HepG2 (cell line): ENCODE results near the gene XPO5. TPM values are rescaled to one million over a fixed set of nuclear protein-coding genes. Genes with fewer than 3 reads are reported as not detected.

ENCODE experiments used
- ATAD3A ChIP-seq: sonication (generic); formaldehyde crosslinking; IDR thresholded peaks from 2 replicates; pipeline ENCODE4 v1.4.0; 2020; ENCODE audit warnings: missing genetic modification reagents
- GATA4 ChIP-seq: sonication (generic); IDR thresholded peaks from 2 replicates; pipeline ENCODE4 v1.6.1; 2016; ENCODE audit warnings: antibody characterized with exemption, low read depth, borderline replicate concordance
- KAT2B ChIP-seq: fragments of 150-350 bp; IDR thresholded peaks from 2 replicates; pipeline ENCODE4 v1.6.1; 2014; ENCODE audit warnings: low read depth, low read length, borderline replicate concordance
- KDM5A ChIP-seq: fragments of 200-600 bp; sonication (generic); IDR thresholded peaks from 2 replicates; pipeline ENCODE4 v1.7.0; 2018; ENCODE audit warnings: antibody characterized with exemption, mild to moderate bottlenecking, low read length, borderline replicate concordance
- NCOA2 ChIP-seq: sonication (generic); formaldehyde crosslinking; IDR thresholded peaks from 2 replicates; pipeline ENCODE4 v1.8.0; 2022; ENCODE audit warnings: inconsistent platforms
- SNRNP70 ChIP-seq: fragments of 200-400 bp; formaldehyde crosslinking; IDR thresholded peaks from 2 replicates; pipeline ENCODE4 v1.6.1; 2017; ENCODE audit warnings: mild to moderate bottlenecking, low read depth, low read length, moderate library complexity
- SOX13 ChIP-seq, 3 experiments: fragments of 450-650 bp in 1 of 3; sonication (generic) in 1 of 3; formaldehyde crosslinking in 1 of 3; IDR thresholded peaks in 2 of 3; conservative IDR thresholded peaks in 1 of 3; 2 replicates each; pipeline versions ENCODE4 v1.5.0 to v1.6.1; 2016 to 2020; ENCODE audit warnings: antibody characterized with exemption in 1 of 3, mild to moderate bottlenecking in 1 of 3, missing compliant biosample characterization in 1 of 3, missing genetic modification reagents in 1 of 3, moderate library complexity in 1 of 3
- SP1 ChIP-seq, 2 experiments: fragments of 450-650 bp in 1 of 2; sonication (generic) in 1 of 2; formaldehyde crosslinking in 1 of 2; IDR thresholded peaks; 2 replicates each; pipeline versions ENCODE4 v1.4.0 to v1.6.1; 2016 to 2020; ENCODE audit warnings: missing genetic modification reagents in 1 of 2
- TAF1 ChIP-seq: sonication (generic); formaldehyde crosslinking; IDR thresholded peaks from 2 replicates; pipeline ENCODE4 v1.4.0; 2020; ENCODE audit warnings: missing genetic modification reagents
- TEAD3 ChIP-seq: optimal IDR thresholded peaks from 2 replicates; pipeline ENCODE3; 2016; ENCODE audit warnings: borderline replicate concordance
- ZNF296 ChIP-seq: sonication (generic); formaldehyde crosslinking; conservative IDR thresholded peaks from 2 replicates; pipeline ENCODE4 v1.5.0; 2020; ENCODE audit warnings: mild to moderate bottlenecking, missing genetic modification reagents
- ZNF326 ChIP-seq: sonication (generic); formaldehyde crosslinking; IDR thresholded peaks from 2 replicates; pipeline ENCODE4 v1.4.0; 2020; ENCODE audit warnings: missing genetic modification reagents, borderline replicate concordance
- ZNF530 ChIP-seq: sonication (generic); formaldehyde crosslinking; IDR thresholded peaks from 2 replicates; pipeline ENCODE4 v1.5.0; 2020; ENCODE audit warnings: low read depth, mild to moderate bottlenecking, missing genetic modification reagents
- ZNF567 ChIP-seq: sonication (generic); formaldehyde crosslinking; IDR thresholded peaks from 2 replicates; pipeline ENCODE4 v1.8.1; 2023; ENCODE audit warnings: mild to moderate bottlenecking, missing genetic modification reagents, borderline replicate concordance
- ZNF607 ChIP-seq: sonication (generic); formaldehyde crosslinking; IDR thresholded peaks from 2 replicates; pipeline ENCODE4 v1.5.1; 2020; ENCODE audit warnings: missing genetic modification reagents, mild to moderate bottlenecking, borderline replicate concordance
- ZNF720 ChIP-seq: sonication (generic); formaldehyde crosslinking; IDR thresholded peaks from 2 replicates; pipeline ENCODE4 v1.4.0; 2020; ENCODE audit warnings: missing genetic modification reagents
- polyA plus RNA-seq, 8 experiments: library from polyadenylated mRNA; depleted of rRNA in 3 of 8; stranded (reverse) in 7 of 8; unstranded in 1 of 8; fragments of >200 nt; fragmentation: Illumina TruSeq in 4 of 8; extraction: Trizol in 4 of 8; gene quantifications; 2 replicates each; pipeline versions ENCODE4 v1.2.1 to v1.2.3, GENCODE V29; 2011 to 2016; ENCODE audit warnings: low read depth in 4 of 8, missing spikeins in 1 of 8, mixed read lengths in 1 of 8; ENCODE audit not compliant: insufficient read depth in 1 of 8
- total RNA-seq, 5 experiments: library from RNA; depleted of rRNA; stranded (reverse); fragments of >200 nt; fragmentation: Illumina TruSeq; extraction: Trizol; gene quantifications; 2 replicates each; pipeline ENCODE4 v1.2.3, GENCODE V29; 2016; ENCODE audit warnings: low read depth in 1 of 5
- TF ChIP-seq, protein P1 (sequence below): sonication (generic); formaldehyde crosslinking; IDR thresholded peaks from 2 replicates; pipeline ENCODE4 v1.8.1; 2023; ENCODE audit warnings: mild to moderate bottlenecking, missing genetic modification reagents
- TF ChIP-seq, protein P2 (sequence below): sonication (generic); formaldehyde crosslinking; IDR thresholded peaks from 2 replicates; pipeline ENCODE4 v1.4.0; 2020; ENCODE audit warnings: mild to moderate bottlenecking, missing genetic modification reagents
- TF ChIP-seq, protein P3 (sequence below): sonication (generic); formaldehyde crosslinking; IDR thresholded peaks from 2 replicates; pipeline ENCODE4 v1.5.0; 2020; ENCODE audit warnings: missing genetic modification reagents
- TF ChIP-seq, protein P4 (sequence below): sonication (generic); formaldehyde crosslinking; IDR thresholded peaks from 2 replicates; pipeline ENCODE4 v1.4.0; 2020; ENCODE audit warnings: missing genetic modification reagents, borderline replicate concordance
- TF ChIP-seq, protein P5 (sequence below): sonication (generic); formaldehyde crosslinking; IDR thresholded peaks from 2 replicates; pipeline ENCODE4 v1.4.0; 2020; ENCODE audit warnings: missing genetic modification reagents, borderline replicate concordance
- TF ChIP-seq, protein P6 (sequence below): sonication (generic); formaldehyde crosslinking; IDR thresholded peaks from 2 replicates; pipeline ENCODE4 v1.5.0; 2020; ENCODE audit warnings: missing genetic modification reagents

The XPO5 gene
- total and polyA plus RNA-seq, 2 of the 13 experiments (the other 11 are each of a cell fraction or from before 2014, with no cell fraction given) = 52.2 to 68.0 TPM

DNA sequence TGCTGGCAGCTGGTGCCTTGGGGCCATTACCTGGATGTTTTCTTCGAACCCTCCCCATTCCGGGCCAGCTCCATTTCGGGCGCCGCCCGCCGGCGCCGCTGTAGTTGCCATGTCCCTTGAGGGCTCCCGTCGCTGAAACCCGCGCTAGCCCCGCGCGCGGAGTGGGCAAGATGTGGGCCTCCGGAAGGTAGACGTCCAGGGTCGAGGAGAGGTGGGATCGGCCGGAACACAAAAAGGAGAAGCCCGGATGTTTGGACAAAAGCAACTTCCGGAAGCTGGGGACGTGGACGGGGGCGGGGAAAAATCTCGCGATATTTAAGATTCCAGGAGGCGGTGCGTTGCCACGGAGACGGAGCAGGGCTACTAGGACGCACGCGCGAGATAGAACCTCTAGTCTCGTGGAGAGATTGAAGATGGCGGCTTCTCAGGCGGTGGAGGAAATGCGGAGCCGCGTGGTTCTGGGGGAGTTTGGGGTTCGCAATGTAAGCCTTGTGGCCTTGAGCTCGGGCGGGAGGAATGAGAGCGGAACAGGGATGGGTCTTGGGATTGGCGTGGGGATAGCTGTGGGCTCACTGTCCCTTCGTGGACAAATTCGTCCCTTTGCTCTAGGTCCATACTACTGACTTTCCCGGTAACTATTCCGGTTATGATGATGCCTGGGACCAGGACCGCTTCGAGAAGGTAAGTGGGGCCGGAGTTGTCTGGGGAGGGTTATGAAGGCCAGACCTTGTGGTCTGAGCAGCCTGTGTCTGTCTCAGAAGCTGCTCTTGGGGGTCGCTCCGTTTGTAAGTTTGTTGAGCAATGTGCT lies 58.9 kb downstream of the XPO5 start, which contains the start of the genes POLR1C and YIPF3 (continued):
- TF ChIP-seq ZNF567 (CRISPR knock-in tag) = peak; percentile 76; the same call in 1 of the 2 replicates
- TF ChIP-seq ZNF607 (CRISPR knock-in tag) = peak; percentile 96
- no peak for TF ChIP-seq ZNF326 (CRISPR knock-in tag)
- TF ChIP-seq, protein P1, sequence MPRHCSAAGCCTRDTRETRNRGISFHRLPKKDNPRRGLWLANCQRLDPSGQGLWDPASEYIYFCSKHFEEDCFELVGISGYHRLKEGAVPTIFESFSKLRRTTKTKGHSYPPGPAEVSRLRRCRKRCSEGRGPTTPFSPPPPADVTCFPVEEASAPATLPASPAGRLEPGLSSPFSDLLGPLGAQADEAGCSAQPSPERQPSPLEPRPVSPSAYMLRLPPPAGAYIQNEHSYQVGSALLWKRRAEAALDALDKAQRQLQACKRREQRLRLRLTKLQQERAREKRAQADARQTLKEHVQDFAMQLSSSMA (CRISPR knock-in tag) = peak; percentile 15; the same call in 1 of the 2 replicates
- TF ChIP-seq SP1 (IDR thresholded peaks at IDR 0.05) = peak; percentile 12; the same call in 1 of the 2 replicates
- no peak for TF ChIP-seq SP1 (CRISPR knock-in tag; IDR thresholded peaks at IDR 0.05)
- no peak for TF ChIP-seq ZNF530
- no peak for TF ChIP-seq ATAD3A (CRISPR knock-in tag)
- TF ChIP-seq NCOA2 (CRISPR knock-in tag) = peak; percentile 63
- TF ChIP-seq ZNF296 (CRISPR knock-in tag) = peak; percentile 67; the same call in 1 of the 2 replicates
- no peak for TF ChIP-seq SOX13 (IDR thresholded peaks at IDR 0.05)
- peak in 1 of 2 experiments; percentile 26; a peak in 1 of 4 replicates for TF ChIP-seq SOX13 (CRISPR knock-in tag; conservative IDR thresholded peaks at IDR 0.05 in 1 of 2, IDR thresholded peaks at IDR 0.05 in 1 of 2)
- TF ChIP-seq, protein P2, sequence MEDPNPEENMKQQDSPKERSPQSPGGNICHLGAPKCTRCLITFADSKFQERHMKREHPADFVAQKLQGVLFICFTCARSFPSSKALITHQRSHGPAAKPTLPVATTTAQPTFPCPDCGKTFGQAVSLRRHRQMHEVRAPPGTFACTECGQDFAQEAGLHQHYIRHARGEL = 0 out of 2 replicates have a peak, but pooled peaks have one; percentile 55
- no peak for TF ChIP-seq SNRNP70
- TF ChIP-seq KAT2B = no peak
- peak; percentile 78 for TF ChIP-seq TEAD3 (CRISPR knock-in tag)
- TF ChIP-seq KDM5A = peak; percentile 100
- TF ChIP-seq, protein P3, sequence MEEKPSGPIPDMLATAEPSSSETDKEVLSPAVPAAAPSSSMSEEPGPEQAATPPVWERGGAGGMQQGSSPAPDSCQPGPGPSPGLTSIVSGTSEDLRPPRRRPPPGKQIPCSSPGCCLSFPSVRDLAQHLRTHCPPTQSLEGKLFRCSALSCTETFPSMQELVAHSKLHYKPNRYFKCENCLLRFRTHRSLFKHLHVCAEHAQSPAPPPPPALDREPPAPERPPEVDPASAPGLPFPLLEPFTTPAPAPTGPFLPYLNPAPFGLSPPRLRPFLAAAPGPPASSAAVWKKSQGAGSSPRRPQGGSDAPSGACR (CRISPR knock-in tag) = peak; percentile 61; the same call in 1 of the 2 replicates
- peak; percentile 57; the same call in 1 of the 2 replicates for TF ChIP-seq GATA4
- TF ChIP-seq TAF1 (CRISPR knock-in tag) = peak; percentile 94
- TF ChIP-seq, protein P4, sequence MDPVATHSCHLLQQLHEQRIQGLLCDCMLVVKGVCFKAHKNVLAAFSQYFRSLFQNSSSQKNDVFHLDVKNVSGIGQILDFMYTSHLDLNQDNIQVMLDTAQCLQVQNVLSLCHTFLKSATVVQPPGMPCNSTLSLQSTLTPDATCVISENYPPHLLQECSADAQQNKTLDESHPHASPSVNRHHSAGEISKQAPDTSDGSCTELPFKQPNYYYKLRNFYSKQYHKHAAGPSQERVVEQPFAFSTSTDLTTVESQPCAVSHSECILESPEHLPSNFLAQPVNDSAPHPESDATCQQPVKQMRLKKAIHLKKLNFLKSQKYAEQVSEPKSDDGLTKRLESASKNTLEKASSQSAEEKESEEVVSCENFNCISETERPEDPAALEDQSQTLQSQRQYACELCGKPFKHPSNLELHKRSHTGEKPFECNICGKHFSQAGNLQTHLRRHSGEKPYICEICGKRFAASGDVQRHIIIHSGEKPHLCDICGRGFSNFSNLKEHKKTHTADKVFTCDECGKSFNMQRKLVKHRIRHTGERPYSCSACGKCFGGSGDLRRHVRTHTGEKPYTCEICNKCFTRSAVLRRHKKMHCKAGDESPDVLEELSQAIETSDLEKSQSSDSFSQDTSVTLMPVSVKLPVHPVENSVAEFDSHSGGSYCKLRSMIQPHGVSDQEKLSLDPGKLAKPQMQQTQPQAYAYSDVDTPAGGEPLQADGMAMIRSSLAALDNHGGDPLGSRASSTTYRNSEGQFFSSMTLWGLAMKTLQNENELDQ (CRISPR knock-in tag) = no peak
- TF ChIP-seq, protein P5, sequence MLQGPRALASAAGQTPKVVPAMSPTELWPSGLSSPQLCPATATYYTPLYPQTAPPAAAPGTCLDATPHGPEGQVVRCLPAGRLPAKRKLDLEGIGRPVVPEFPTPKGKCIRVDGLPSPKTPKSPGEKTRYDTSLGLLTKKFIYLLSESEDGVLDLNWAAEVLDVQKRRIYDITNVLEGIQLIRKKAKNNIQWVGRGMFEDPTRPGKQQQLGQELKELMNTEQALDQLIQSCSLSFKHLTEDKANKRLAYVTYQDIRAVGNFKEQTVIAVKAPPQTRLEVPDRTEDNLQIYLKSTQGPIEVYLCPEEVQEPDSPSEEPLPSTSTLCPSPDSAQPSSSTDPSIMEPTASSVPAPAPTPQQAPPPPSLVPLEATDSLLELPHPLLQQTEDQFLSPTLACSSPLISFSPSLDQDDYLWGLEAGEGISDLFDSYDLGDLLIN (CRISPR knock-in tag) = no peak
- no peak for TF ChIP-seq ZNF720 (CRISPR knock-in tag)
- TF ChIP-seq, protein P6, sequence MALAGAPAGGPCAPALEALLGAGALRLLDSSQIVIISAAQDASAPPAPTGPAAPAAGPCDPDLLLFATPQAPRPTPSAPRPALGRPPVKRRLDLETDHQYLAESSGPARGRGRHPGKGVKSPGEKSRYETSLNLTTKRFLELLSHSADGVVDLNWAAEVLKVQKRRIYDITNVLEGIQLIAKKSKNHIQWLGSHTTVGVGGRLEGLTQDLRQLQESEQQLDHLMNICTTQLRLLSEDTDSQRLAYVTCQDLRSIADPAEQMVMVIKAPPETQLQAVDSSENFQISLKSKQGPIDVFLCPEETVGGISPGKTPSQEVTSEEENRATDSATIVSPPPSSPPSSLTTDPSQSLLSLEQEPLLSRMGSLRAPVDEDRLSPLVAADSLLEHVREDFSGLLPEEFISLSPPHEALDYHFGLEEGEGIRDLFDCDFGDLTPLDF (CRISPR knock-in tag) = peak; percentile 86
